ENCODE measurements around the gene SLC35B3.
"Not testable (repeated sequence)": the region's sequence is repeated elsewhere in the genome, so short reads cannot be mapped to it uniquely, and the experiment has no call there.

The SLC35B3 gene

GRCh38 chr6:8435093-8435844, at the start of gene SLC35B3:
SLC35B3 (minus strand) TSS chr6:8435545.
- peak; percentile 98 for DNase-seq

GRCh38 chr6:8483650-8484049, 48.3 kb upstream of the SLC35B3 start:
- no peak for DNase-seq

DNA sequence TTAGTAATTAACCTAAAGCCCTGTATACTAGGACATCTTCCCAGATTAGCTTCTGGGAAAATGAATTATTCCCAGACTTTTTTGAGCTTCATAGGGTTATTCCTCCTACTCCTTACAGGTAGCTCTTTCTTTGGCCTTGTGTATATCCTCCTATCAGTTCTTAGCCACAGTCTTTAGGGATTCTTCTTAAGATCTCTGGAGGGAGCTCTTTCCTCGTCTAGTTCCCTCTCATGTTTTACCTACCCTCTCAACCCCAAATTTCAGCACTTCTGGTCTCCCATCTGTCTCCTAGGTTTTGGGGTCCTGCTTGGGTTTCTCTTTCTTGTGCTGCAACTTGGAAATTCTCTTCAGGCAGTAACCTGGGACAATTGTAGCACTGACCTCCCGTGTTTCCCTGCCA, 46.4 kb upstream of the SLC35B3 start:
- no peak for DNase-seq

DNA sequence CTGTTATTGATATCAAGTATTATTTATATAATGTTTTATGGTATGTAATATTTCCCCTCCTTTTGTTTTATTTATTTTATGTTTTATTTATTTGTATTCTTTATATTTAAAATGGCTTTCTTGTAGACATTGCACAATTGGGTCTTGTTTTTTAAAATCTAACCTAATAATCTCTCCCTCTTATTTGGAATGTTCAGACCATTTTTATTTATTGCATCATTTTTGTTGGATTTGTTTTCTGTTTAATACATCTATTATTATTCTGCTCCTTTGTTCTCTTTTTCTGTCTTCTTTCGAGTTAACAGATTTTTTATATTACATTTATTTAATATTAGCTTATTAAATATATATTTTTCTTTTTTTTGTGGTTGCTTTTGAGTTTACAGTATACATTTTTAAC, 43.1 kb upstream of the SLC35B3 start:
- no peak for DNase-seq

DNA sequence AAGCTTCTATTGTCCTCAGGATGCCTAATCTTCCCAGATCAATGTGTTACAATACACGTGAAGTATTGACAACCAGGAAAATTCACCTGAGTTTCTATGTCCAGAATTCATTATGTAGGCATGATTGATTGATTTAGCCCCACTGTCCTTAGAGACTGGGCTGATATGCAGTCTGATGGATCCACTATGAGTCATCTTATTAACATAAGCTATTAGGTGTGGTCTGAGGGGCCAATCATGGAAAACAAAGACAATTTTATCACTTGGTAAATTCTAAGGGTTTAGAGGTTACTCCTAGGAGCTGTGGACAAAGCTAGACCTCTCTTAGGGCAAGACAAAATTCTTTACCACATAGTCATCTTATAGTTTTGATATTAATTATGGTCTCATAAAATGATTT, 41.3 kb upstream of the SLC35B3 start:
- no peak for DNase-seq

DNA sequence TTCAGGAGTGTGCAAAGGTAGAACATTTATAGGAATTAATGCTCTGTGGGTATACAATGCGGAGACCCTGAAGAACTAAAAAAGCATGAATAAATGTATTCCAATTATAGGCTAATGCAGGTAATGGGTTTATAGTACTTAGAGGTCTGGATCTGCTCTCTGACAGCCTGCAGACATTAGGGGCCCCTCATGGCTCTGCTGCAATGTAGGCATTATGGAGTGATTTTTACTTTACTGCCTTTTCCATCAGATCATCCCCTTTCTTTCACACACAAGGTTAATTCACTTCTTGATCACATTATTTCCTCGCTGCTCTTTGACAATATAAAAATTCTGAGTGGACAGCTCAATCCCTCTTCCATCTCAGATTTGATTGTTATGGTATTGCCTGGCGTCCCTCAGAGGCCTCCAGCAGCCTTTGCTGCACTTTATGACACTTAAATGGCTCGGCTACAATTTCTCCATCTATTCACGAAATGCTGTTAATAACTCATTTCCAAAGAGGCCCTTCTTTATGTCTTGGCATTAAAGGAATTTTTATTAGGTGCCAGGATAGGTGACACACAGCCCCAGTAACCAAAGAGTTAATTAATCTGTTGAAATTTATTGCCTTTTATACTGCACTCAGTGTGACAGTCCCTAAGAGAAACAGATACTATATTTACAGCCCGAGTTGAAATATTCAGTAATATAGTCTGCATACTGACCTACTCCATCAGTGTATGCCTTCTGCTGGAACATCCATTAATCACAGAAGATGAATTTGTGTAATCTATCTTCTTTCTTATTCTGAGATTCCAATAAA, 33.4 kb upstream of the SLC35B3 start:
- no peak for DNase-seq

DNA sequence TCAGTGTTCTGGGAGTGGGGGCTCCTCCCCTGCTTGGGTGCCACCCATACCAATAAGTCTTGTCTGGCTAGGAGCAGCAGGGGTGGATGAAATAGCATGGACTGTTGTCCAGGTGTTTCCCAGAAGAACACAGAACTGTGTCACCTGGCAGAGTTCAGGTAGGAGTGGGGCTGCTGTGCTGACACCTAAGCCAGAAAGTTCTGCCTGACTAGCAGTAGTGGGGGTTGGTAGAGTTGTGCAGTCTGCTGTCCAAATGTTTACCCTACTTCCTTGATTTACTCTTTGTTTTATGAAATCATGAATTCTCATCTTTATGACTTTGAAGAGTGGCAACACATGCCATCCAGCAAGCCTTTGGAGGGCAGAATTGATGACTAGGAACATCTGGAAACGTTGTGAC, 27.3 kb upstream of the SLC35B3 start:
- DNase-seq = no peak

DNA sequence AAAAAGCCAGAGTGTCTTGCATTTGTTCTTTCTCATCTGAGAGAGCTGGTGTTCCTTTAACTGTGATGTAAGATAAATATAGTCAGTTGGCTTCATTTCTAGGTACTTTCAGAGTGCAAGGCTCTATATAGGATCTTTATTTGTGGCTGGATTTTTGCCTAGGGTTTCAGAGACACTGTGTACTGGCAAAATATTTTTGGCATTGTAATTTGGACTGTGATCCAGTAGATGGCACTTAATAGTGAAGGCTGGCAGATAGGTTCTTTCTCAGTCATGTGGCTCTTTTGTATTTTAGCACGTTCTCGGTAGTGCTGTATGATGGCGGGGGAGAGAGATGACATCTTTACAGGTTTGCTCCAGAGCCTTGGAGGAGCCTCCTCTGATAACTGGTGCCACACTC, 26.8 kb upstream of the SLC35B3 start:
- no peak for DNase-seq

DNA sequence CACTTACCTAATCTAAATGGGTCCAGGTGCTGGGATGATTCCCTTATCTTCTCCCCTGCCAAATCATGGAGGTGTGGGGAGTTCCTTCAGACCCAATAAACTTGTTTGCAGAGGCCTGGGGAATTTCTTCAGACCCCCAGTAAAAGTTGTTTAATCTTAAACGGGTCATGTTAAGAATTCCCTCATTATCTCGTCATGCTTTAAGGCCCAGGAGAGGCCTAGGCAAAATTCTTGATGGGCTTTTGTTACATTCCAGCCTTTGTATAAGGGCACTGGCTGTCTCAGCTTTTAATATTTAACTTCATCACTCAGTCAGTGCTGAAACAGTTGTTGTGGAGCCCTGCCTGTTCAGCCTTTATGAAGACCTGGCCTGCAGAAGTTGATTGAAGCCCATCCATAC, 11.0 kb upstream of the SLC35B3 start:
- DNase-seq = no peak

GRCh38 chr6:8445930-8446329, 10.6 kb upstream of the SLC35B3 start:
- DNase-seq = not testable (repeated sequence)

DNA sequence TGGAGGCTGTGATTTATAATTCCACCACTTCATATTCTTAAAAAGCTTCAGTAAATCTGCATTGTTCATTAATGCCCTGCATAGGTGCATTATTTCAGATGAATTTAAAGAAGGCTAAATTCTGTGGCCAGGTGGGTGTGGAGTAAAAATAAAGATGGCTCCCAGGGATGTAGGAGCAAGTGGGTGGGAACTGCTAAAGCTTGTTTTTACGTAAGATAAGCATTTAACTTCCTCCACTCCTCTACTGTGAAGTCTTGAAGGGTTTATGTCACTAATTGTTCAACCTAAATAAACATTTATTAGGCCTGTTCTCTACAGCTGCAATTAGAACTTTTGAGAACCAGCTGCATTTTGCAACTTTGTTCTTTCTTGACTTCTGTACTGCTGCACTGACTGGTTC, 6.8 kb upstream of the SLC35B3 start:
- no peak for DNase-seq

GRCh38 chr6:8441452-8441851, 6.1 kb upstream of the SLC35B3 start:
- no peak for DNase-seq

- no peak for DNase-seq
These were observed 4.4 kb upstream of the SLC35B3 start for GRCh38 chr6:8439601-8440268.

- DNase-seq = no peak
These were observed 2.5 kb upstream of the SLC35B3 start for GRCh38 chr6:8437813-8438212.

DNA sequence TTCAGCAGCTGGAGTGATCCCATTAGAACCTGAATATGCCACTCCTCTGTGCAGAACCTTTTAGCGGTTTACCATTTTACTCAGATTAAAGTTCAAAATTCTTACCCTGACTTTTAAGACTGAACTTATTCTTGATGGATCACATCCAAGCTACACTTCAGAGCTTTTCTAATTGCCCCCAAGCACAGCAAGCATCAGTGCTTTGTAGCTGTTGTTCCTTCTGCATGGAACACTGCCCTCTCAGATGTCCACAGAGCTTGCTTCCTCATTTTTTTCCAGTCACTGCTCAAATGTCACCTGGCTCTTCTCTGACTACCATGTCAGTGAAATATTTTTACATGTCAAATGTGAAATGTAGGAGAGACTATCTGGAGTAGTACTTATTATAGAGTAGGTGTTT, 1.6 kb upstream of the SLC35B3 start:
- no peak for DNase-seq

DNA sequence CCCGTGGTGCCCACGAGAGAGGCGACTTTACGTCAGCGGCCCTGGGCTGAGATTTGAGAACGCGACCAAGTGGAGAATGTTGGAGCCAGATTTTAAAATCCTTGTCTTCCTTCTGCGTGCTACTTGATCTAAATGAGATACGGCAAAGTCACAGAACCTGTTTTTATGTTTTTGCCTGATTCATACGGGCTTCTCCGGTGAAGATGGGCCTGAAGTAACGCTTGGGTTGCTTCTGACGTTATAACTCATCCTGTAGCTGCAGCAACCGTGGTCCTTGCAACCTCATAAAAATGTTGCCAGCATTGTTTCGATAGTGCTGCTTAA, 462 bp upstream of the SLC35B3 start:
- DNase-seq = no peak

GRCh38 chr6:8434727-8435092, 635 bp downstream of the SLC35B3 start:
- no peak for DNase-seq

- DNase-seq = no peak
These were observed 2.7 kb downstream of the SLC35B3 start for GRCh38 chr6:8432614-8433013.

GRCh38 chr6:8429821-8430220, 5.5 kb downstream of the SLC35B3 start:
- DNase-seq = no peak

GRCh38 chr6:8426544-8426943, 8.8 kb downstream of the SLC35B3 start:
- not testable (repeated sequence) for DNase-seq

DNA sequence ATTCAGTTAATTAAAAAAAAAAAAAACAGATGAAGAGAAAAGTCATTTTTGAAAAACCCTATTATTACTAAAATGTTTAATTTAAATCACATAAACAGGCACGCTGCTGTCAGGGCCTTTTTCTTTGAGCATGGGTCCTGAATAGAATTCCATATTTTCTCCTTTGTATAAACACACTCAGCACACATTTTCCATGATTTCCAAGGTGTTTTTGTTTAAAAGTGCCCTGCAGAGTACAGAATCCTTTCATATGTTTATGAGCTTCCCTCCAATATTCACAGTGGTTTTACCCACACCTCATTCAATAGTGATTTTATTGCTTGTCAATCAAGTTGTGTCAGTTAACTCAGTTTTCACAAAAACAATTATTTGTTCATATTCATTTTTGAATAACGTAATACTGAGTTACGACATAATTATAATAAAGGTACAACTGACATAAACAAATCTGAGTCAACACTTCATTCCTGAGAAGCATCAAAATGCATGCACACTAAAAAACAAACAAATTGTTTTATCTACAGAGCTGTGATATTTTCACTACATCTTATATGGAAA, 15.2 kb downstream of the SLC35B3 start:
- no peak for DNase-seq

DNA sequence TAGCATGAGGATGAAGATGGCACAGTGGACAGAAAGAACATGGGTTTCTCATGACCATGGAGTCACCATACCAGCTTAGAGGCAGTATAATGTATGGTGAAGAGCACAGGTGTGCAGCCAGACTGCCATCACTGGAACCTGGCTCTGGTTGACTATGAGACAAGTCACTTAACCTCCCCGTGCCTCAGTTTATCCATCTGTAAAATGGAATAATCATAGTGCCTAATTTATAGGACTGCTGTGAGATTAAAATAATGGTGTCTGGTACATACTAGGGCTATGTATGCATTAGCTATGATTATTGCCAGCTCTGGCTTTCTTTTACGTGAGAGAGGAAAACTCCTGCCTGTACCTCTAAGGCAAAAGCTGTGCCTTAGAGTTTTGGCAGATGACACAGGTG, 19.4 kb downstream of the SLC35B3 start:
- DNase-seq = no peak

- no peak for DNase-seq
These were observed 20.1 kb downstream of the SLC35B3 start for GRCh38 chr6:8415280-8415679.

GRCh38 chr6:8414844-8415243, 20.5 kb downstream of the SLC35B3 start:
- DNase-seq = no peak
